Activated CD4-positive, alpha-beta T cell treated with anti-CD3 and anti-CD28 coated beads, Interleukin-2, Interleukin-4, amounts not matched to agents 100 ng/mL and 50 ng/mL, durations not matched to agents 16 hours and 8 hours (primary cell): ENCODE measurements around the gene MMP28.

Experiments used
- DNase-seq: peaks from one replicate; pipeline ENCODE4 v3.0.0-alpha.2; 2020; ENCODE audit warnings: low spot score

Gene MMP28

GRCh38 chr17:35725058-35725457, 70.4 kb downstream of the MMP28 start:
- no peak for DNase-seq

DNA sequence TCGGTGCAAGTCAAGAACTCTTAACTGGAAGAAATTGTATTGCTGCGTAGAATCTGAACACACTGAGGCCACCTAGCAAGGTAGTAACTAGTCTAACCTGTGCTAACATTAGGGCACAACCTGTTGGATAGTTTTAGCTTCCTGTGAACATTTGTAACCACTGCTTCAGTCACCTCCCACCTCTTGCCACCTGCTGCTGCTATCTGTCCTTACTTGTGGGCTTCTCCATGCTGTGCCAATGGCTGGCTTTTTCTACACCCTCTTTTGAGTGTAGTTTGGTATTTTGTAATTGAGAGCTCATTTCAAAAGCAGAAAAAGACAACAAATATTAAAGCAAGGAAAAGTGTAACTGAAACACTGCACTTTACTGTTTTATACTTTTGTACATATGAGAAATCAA, 71.7 kb downstream of the MMP28 start:
- no peak for DNase-seq

GRCh38 chr17:35717475-35717874, 78.0 kb downstream of the MMP28 start:
- no peak for DNase-seq

GRCh38 chr17:35716897-35717465, 78.5 kb downstream of the MMP28 start:
- DNase-seq = no peak

- DNase-seq = no peak
Observed at GRCh38 chr17:35716173-35716572, 79.3 kb downstream of the MMP28 start.
